Measurements from ENCODE around the gene RPGRIP1.

RPGRIP1 gene

GRCh38 chr14:21258005-21258888 is 21.6 kb upstream of the RPGRIP1 start:
- H3K36me3 ChIP-seq (ENCODE audit: control insufficient read depth, insufficient read depth, low read length), result peaks cover 54% of the 10 kb centered on the region
- H3K27me3 ChIP-seq (replicated peaks; ENCODE audit: control insufficient read depth, insufficient read depth, low read length, poor library complexity, severe bottlenecking), result no peaks in the 10 kb centered on the region
- peaks cover 69% of the 10 kb centered on the region for H3K4me1 ChIP-seq (ENCODE audit: control insufficient read depth, insufficient read depth, low read length, poor library complexity, severe bottlenecking)
- DNase-seq, result no peak
- no peak overlapping the region for H3K4me3 ChIP-seq (ENCODE audit: insufficient read depth, low read depth, low read length, poor library complexity, severe bottlenecking)
- H3K9me3 ChIP-seq (ENCODE audit: control insufficient read depth, low read length), result no peaks in the 10 kb centered on the region
- H3K27ac ChIP-seq (ENCODE audit: insufficient read depth, low read length, poor library complexity, severe bottlenecking), result peak overlapping the region; percentile 17

GRCh38 chr14:21258889-21259787 is 20.7 kb upstream of the RPGRIP1 start:
- Histone ChIP-seq H3K9me3 (ENCODE audit: control insufficient read depth, low read length) (no peaks in the 10 kb centered on the region), H3K36me3 (ENCODE audit: control insufficient read depth, insufficient read depth, low read length) (peaks cover 48% of the 10 kb centered on the region), H3K4me3 (ENCODE audit: insufficient read depth, low read depth, low read length, poor library complexity, severe bottlenecking) (no peak overlapping the region), H3K27me3 (replicated peaks; ENCODE audit: control insufficient read depth, insufficient read depth, low read length, poor library complexity, severe bottlenecking) (no peaks in the 10 kb centered on the region), H3K4me1 (ENCODE audit: control insufficient read depth, insufficient read depth, low read length, poor library complexity, severe bottlenecking) (peaks cover 74% of the 10 kb centered on the region), H3K27ac (ENCODE audit: insufficient read depth, low read length, poor library complexity, severe bottlenecking) (peak overlapping the region; percentile 19)
- no peak for DNase-seq

GRCh38 chr14:21261824-21262223 is 18.1 kb upstream of the RPGRIP1 start:
- DNase-seq, result no peak
- Histone ChIP-seq H3K36me3 (ENCODE audit: control insufficient read depth, insufficient read depth, low read length) (peaks cover 41% of the 10 kb centered on the region), H3K27ac (ENCODE audit: insufficient read depth, low read length, poor library complexity, severe bottlenecking) (no peak overlapping the region)

GRCh38 chr14:21262410-21262809 is 17.5 kb upstream of the RPGRIP1 start:
- Histone ChIP-seq H3K4me3 (ENCODE audit: insufficient read depth, low read depth, low read length, poor library complexity, severe bottlenecking) (no peak overlapping the region), H3K27ac (ENCODE audit: insufficient read depth, low read length, poor library complexity, severe bottlenecking) (no peak overlapping the region), H3K9me3 (ENCODE audit: control insufficient read depth, low read length) (no peaks in the 10 kb centered on the region), H3K4me1 (ENCODE audit: control insufficient read depth, insufficient read depth, low read length, poor library complexity, severe bottlenecking) (peaks cover 65% of the 10 kb centered on the region), H3K36me3 (ENCODE audit: control insufficient read depth, insufficient read depth, low read length) (peaks cover 38% of the 10 kb centered on the region), H3K27me3 (replicated peaks; ENCODE audit: control insufficient read depth, insufficient read depth, low read length, poor library complexity, severe bottlenecking) (no peaks in the 10 kb centered on the region)
- DNase-seq, result no peak

More at GRCh38 chr14:21261824-21262223, 18.1 kb upstream of the RPGRIP1 start:
- Histone ChIP-seq H3K4me3 (ENCODE audit: insufficient read depth, low read depth, low read length, poor library complexity, severe bottlenecking) (no peak overlapping the region), H3K9me3 (ENCODE audit: control insufficient read depth, low read length) (no peaks in the 10 kb centered on the region), H3K4me1 (ENCODE audit: control insufficient read depth, insufficient read depth, low read length, poor library complexity, severe bottlenecking) (peaks cover 66% of the 10 kb centered on the region), H3K27me3 (replicated peaks; ENCODE audit: control insufficient read depth, insufficient read depth, low read length, poor library complexity, severe bottlenecking) (no peaks in the 10 kb centered on the region)

- Histone ChIP-seq H3K36me3 (ENCODE audit: control insufficient read depth, insufficient read depth, low read length) (peaks cover 36% of the 10 kb centered on the region), H3K27me3 (replicated peaks; ENCODE audit: control insufficient read depth, insufficient read depth, low read length, poor library complexity, severe bottlenecking) (no peaks in the 10 kb centered on the region), H3K27ac (ENCODE audit: insufficient read depth, low read length, poor library complexity, severe bottlenecking) (peak overlapping the region; percentile 56), H3K9me3 (ENCODE audit: control insufficient read depth, low read length) (no peaks in the 10 kb centered on the region), H3K4me3 (ENCODE audit: insufficient read depth, low read depth, low read length, poor library complexity, severe bottlenecking) (peak overlapping the region; percentile 22), H3K4me1 (ENCODE audit: control insufficient read depth, insufficient read depth, low read length, poor library complexity, severe bottlenecking) (peaks cover 61% of the 10 kb centered on the region)
- DNase-seq, result no peak
These were observed 16.4 kb upstream of the RPGRIP1 start for GRCh38 chr14:21263284-21264024.

- H3K4me3 ChIP-seq (ENCODE audit: insufficient read depth, low read depth, low read length, poor library complexity, severe bottlenecking), result peak overlapping the region; percentile 22
- H3K4me1 ChIP-seq (ENCODE audit: control insufficient read depth, insufficient read depth, low read length, poor library complexity, severe bottlenecking), result peaks cover 56% of the 10 kb centered on the region
- H3K27me3 ChIP-seq (replicated peaks; ENCODE audit: control insufficient read depth, insufficient read depth, low read length, poor library complexity, severe bottlenecking), result no peaks in the 10 kb centered on the region
- H3K27ac ChIP-seq (ENCODE audit: insufficient read depth, low read length, poor library complexity, severe bottlenecking), result peak overlapping the region; percentile 56
- H3K36me3 ChIP-seq (ENCODE audit: control insufficient read depth, insufficient read depth, low read length), result peaks cover 30% of the 10 kb centered on the region
- no peak for DNase-seq
- H3K9me3 ChIP-seq (ENCODE audit: control insufficient read depth, low read length), result no peaks in the 10 kb centered on the region
These were observed 15.7 kb upstream of the RPGRIP1 start for GRCh38 chr14:21264025-21264801.

GRCh38 chr14:21267431-21267845 is 12.4 kb upstream of the RPGRIP1 start:
- Histone ChIP-seq H3K4me3 (ENCODE audit: insufficient read depth, low read depth, low read length, poor library complexity, severe bottlenecking) (peak overlapping the region; percentile 88), H3K9me3 (ENCODE audit: control insufficient read depth, low read length) (no peaks in the 10 kb centered on the region), H3K4me1 (ENCODE audit: control insufficient read depth, insufficient read depth, low read length, poor library complexity, severe bottlenecking) (peaks cover 42% of the 10 kb centered on the region), H3K27me3 (replicated peaks; ENCODE audit: control insufficient read depth, insufficient read depth, low read length, poor library complexity, severe bottlenecking) (no peaks in the 10 kb centered on the region), H3K36me3 (ENCODE audit: control insufficient read depth, insufficient read depth, low read length) (peaks cover 12% of the 10 kb centered on the region), H3K27ac (ENCODE audit: insufficient read depth, low read length, poor library complexity, severe bottlenecking) (peak overlapping the region; percentile 96)
- no peak for DNase-seq

- peaks cover 10% of the 10 kb centered on the region for H3K36me3 ChIP-seq (ENCODE audit: control insufficient read depth, insufficient read depth, low read length)
- no peak for DNase-seq
- no peaks in the 10 kb centered on the region for H3K27me3 ChIP-seq (replicated peaks; ENCODE audit: control insufficient read depth, insufficient read depth, low read length, poor library complexity, severe bottlenecking)
- peaks cover 38% of the 10 kb centered on the region for H3K4me1 ChIP-seq (ENCODE audit: control insufficient read depth, insufficient read depth, low read length, poor library complexity, severe bottlenecking)
- H3K9me3 ChIP-seq (ENCODE audit: control insufficient read depth, low read length), result no peaks in the 10 kb centered on the region
- H3K4me3 ChIP-seq (ENCODE audit: insufficient read depth, low read depth, low read length, poor library complexity, severe bottlenecking), result peak overlapping the region; percentile 88
- H3K27ac ChIP-seq (ENCODE audit: insufficient read depth, low read length, poor library complexity, severe bottlenecking), result peak overlapping the region; percentile 96
These were observed 11.8 kb upstream of the RPGRIP1 start for GRCh38 chr14:21267886-21268616.

Data from effector memory CD4-positive, alpha-beta T cell (primary cell).